Forelimb muscle (tissue), 1 donor: ENCODE data around the gene SPATA9. TPM values are rescaled to one million over a fixed set of nuclear protein-coding genes. Genes with fewer than 3 reads are reported as not detected.
A peak's percentile ranks its signal among the peaks of the same experiment; 100 is the strongest.

Source experiments
- DNase-seq: peaks from one replicate; pipeline ENCODE4 v3.0.0-alpha.2; 2013; ENCODE audit warnings: low read depth
- polyA plus RNA-seq: library from polyadenylated mRNA; unstranded; fragments of 120-200 nt; gene quantifications from one replicate; pipeline ENCODE4 v1.2.1, GENCODE V29; 2013; ENCODE audit not compliant: insufficient read length

The SPATA9 gene, protein sequence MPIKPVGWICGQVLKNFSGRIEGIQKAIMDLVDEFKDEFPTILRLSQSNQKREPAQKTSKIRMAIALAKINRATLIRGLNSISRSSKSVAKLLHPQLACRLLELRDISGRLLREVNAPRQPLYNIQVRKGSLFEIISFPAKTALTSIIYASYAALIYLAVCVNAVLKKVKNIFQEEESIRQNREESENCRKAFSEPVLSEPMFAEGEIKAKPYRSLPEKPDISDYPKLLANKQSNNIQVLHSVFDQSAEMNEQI
- polyA plus RNA-seq, result 1.4 TPM

DNA sequence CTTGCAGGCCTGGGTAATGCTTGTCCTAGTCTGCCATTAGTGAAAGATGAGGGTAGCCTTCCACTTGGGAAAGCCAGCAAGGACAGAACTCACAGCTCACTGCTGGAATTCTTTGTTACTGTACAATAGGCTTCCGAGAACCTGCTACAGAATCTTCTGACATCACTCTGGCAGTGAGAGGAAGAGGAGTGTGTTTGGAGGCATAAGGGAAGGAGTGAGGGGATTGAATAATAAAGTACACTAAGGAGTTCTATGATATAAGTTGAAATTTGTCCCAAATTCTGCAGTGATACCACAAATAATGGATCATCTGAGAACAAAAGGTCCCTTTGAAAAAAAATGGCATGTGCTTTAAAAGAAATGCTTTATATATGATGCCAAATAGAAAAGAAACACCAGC lies at the start of gene SPATA9:
SPATA9 (minus strand) TSS at position 101 of the 400 bp plus-strand sequence. CDS start 137 bp downstream, outside the sequence.
- DNase-seq, result no peak

DNA sequence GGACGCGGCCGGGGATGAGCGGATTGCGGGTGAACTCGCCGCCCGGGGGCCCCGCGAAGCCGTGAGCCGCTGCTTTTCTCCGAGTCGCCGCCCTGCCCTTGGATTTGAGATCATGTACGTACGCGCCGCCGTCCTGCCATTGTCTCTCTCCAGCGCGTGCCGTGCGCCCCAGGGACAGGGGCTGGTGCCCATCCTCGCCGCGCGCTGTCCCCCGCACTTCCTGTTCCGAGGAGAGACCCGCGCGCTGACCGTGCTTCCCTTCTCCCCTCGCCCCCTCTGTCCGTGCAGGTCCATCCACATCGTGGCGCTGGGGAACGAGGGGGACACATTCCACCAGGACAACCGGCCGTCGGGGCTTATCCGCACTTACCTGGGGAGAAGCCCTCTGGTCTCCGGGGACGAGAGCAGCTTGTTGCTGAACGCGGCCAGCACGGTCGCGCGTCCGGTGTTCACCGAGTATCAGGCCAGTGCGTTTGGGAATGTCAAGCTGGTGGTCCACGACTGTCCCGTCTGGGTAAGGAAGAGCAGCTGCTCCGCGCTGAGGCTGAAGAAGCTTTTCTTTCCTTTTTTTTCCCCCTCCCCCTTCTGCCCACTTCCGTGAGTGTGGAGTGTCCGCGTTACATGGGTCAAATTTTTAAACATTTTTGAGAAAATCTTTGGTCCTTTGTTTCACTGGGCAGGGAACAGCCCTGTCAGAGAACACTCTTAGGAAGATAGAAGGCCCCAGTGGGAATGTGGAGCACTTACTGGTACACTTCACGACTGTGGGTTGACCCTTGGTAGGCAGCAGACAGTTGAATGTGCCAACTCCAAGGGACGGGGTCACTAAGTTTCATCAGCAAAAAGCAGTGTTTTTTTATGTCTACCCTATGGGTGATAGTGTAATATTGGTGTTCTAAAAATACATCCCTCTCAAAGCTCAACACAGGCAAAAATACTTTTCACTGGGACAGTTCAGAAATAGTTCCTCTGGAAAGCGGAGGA lies 49.1 kb upstream of the SPATA9 start:
- DNase-seq, result no peak

DNA sequence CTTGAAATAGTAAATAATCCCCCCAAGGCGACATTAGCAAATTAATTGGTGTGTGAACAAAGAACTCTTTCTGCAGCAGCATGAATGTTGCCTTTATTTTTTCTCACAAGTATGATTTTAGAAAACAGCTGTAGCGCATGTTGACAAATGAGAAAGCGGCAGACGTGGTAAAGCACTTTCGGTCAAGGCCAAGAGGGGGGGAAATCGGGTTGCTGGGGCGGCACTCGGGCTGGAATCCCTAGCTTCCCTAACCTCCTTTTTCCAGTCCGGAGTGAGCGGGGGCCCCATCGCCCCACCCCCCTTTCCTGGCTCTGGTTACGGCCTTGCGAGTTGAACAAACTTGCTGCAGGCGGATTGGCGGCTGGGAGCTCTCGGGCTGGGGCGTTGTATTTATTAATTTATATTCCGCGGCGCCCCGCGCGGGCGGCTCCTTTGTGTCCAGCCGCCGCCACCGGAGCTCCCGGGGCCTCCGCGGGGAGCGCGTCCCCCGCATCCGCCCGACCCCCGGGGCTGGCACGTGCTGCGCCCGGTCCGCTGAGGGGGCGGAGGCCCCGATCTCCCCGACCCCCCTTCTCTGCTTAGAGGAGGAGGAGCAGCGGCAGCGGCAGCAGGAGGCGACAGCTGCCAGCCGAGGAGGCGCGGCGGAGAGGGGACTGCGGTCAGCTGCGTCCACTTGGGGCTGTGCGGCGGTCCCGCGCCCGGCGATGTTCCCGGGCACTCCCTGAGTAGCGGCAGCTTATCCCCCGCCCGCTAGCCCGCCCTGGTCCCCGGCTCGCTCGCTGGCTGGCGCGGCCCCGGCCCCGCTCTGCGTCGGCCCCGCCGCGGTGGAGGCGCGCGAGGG lies 48.2 kb upstream of the SPATA9 start, which contains the start of gene RHOBTB3:
RHOBTB3 (plus strand) TSS at position 607 of the 841 bp plus-strand sequence. CDS start 347 bp downstream, outside the sequence.
- peak; percentile 67 for DNase-seq

DNA sequence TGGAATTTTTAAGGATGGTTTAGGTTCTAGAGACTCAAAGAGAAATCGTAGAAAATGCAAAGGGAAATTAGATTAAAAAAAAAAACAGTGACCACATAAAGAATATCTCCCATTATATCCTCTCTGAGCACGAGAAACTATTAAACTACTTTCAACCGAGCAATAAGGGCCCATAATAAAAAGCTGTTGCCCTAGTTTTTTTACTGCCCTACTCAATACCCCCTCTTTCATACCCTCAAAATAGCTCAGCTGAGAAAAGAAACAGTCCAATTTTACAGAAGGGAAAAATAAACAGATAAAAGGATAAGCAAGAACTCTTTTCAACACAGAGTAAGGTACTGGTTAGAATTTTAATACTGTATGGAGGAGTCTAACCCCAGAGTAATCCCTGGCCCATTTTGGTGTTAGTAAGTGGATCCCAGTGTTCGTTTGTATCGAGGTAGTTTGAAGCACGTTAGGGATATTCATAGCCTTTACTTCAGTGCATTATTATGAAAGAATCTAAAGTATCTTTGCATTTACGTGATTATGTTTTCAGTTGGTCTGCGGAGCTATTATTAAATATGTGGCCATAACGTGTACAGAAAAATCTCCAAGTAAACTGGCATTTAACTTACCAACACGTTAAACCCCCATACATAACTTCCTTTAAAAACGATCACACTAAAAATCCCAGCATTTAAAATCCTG lies 47.4 kb upstream of the SPATA9 start:
- no peak for DNase-seq

DNA sequence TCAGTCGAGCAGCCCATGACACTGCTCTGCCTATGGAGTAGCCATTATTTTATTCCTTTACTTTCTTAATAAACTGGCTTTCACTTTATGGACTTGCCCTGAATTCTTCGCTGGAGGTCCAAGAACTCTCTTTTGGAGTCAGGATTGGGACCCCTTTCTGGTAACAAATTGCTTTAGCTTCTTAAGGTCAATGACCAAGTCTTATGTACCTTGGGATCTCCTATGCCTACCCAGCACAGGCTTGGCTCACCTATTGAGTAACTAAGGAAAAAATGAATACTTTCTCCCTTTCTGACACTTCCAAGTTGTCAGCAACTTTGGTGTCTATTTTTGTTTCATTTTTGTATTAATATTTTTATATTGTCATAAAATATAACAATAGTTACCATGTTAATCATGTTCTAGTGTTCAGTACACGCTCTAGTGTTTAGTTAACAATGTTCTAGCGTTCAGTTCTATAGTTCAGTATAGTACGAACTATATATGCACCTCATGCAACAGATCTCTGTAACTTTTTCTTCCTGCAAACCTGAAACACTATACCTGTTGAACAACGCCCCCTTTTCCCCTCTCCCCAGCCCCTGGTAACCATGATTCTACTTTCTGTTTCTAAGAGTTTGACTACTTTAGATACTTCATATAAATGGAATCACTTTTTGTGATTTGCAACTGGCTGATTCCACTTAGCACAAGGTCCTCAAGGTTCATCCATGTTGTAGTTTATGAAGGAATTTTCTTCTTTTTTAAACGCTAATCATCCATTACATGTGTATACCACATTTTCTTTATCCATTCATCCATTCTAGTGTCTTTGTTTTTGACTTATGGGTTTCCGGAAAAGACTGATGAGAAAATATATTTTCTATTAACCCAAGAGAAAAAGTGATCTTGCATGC lies 46.6 kb upstream of the SPATA9 start:
- DNase-seq, result no peak

DNA sequence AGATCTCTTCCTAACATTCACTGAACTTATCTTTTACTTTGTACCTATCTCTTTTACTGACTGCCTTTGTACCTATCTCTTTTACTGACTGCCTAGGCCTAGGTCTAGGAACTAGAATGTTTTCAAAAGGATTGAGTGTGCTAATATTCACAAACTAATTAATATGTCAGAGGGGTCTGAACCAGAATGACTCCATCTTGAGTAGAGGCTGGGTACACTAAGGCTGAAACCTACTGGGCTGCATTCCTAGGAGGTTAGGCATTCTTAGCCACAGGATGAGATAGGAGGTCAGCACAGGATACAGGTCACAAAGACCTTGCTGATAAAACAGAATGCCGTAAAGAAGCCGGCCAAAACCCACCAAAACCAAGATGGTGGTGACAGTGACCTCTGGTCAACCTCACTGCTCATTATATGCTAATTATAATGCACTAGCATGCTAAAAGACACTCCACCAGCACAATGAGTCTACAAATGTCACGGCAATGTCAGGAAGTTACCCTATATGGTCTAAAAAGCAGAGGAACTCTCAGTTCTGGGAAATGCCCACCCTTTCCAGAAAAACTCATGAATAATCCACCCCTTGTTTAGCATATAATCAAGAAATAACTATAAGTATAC lies 45.8 kb upstream of the SPATA9 start:
- no peak for DNase-seq

DNA sequence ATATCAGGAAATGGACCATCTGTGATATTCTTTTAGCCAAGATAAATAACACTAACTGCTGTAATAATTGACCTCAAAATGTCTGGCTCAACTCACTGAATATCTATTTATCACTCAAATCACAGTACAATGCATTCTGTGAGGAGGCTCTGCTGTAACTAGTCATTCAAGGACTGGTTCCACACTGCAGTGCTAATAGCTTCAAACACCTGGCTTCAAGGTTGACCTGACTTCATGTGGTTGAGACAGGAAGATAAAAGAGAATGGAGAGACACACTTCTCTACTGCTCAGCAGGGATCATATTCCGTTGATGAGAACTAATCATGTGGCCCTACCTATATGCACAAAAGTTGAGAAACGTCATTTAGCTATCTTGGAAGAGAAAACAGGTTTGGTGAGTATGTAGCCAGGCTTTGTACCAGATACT lies 45.0 kb upstream of the SPATA9 start:
- no peak for DNase-seq

DNA sequence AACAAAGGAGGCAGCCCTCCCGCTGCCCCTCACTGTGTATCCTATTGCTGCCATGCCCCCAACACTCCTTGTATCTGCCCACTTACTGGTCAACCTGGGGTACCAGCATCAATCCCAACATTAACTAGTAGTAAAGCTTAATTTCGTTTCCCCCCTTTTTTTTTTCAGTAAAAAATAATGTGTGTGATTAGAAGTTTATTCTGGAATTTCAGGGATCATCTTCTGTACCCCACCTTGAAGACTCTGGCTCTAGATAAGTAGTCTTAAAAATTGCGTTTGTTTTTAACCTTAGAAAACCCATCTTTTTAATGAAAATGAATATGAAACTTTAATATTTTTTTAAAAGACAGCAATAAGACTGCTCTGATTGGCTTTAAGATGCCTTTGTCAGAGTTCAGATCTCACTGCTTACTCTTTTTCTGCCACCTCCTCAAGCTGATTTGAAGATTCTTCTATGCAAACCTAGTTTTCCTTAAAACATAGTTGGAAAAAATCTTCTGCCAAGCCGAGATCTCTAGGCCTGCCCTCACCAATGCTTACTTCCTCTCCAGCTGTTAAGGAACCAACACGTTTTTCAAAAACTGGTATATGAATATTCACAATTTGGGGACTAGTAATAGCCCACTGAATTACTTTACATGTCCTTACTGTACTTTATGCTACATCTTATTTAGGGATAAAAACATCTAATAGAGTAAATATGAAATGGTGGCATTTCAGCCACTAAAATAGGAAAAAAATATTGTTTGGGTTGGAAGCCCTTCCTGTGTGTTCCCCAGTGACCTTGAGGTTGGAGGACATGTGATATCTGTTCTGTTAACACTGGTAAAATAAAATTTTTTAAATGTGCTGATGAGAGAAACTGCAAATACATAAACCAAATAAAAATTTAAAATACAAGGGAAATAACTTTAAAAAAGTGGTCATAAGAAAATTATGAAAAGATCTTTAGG lies 44.3 kb upstream of the SPATA9 start:
- no peak for DNase-seq

DNA sequence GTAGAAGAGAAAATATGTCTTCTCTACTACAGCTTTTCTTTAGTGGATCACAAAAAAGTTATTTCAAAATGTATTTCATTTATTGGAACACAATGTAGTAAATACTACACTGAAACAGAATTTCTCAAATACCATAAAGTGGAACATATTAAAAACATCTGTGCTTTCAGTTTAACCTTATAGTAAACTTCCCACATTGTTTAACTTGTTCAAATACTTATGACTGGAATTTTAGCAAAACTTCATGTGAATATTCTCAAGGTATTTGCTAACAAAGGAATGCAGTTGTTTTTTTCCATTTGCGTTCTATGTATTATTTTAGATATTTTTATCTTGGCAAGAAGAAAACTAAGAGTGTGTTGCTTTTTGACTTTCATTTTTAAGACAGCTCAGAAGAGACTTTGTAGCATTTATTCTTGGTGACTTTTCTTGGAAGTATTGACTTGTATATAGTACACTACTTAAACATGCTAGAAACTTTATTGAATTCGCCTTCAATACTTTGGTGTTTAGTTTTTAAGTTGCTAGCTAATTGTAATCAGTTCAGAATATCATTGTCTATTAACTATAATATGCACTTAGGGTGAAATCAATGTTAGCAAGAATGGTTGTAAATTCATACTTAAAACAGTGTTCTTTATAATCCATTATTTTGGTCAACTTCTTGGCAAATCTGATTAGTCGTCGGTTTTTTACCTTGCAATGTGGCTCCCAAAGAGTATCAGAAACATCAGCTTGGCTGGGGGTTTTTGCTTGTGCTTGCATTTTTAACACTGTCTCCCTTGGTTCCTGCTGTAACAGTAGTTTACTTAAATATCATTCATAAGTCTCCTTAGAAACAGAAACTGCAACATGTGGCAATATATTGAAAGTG lies 43.4 kb upstream of the SPATA9 start:
- no peak for DNase-seq

DNA sequence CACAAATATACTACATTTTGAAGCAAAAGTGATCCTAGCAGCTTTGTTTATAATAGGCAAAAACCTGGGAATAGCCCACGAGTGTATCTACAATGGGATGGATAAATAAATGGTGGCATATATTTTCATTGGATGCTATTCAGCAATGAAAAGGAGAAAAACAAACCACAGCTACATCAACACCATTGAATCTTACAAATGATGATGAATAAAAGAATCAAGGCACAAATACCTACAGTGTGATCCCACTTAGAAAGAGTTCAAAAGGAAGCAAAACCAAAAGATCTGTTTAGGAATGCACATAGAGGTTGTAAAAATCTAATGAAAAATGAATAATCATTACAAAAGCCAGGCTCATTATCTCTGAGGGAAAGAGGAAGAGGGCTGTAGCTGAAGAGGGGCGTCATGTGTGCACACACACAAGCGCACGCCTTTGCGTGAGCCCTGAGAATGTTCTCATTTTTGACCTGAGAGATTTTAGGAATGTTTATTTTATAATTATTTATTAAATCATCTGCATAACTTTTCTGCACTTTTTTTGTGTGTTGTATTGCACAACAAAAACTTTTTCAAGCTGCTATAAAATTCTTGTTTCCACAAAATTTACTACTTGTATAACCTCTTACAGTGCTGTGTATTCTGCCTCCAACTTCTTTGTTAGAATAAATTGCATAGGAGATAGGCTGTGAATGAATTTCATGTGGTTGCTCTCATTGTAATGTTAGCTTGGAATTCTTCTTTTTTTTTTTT lies 42.5 kb upstream of the SPATA9 start:
- DNase-seq, result no peak

DNA sequence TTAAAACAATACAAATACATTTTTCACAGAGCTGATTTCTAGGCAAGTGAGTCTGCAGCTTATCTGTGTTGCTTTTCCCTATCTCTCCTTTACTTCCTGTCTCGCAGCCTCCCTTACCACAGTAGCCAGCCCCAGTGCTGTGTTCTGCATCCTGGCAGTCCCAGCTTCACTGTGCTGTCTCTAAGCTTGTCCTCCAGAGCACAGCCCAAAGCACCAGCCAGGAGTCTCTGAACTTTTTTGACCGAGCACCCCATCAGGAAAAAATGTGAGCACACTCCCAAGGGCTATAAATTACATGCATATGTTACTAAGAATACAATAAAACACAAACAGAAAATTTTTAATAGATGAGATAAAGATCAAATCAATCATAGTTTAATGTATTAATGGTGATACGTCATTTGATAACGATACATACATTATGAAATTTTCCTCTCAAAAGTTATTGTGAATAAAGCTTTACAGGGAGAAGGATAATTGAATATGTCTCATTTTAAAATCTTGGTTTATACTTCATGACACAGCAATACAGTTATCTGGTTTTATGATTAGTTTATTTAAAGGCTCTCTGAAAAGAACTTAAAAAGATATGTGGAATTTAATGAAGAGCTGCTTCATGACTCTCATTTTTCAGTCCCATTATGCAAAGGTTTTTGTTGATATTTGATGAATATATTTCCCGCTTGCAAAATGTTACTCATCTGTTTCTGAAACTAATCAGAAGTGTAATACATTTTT lies 41.0 kb upstream of the SPATA9 start:
- no peak for DNase-seq

DNA sequence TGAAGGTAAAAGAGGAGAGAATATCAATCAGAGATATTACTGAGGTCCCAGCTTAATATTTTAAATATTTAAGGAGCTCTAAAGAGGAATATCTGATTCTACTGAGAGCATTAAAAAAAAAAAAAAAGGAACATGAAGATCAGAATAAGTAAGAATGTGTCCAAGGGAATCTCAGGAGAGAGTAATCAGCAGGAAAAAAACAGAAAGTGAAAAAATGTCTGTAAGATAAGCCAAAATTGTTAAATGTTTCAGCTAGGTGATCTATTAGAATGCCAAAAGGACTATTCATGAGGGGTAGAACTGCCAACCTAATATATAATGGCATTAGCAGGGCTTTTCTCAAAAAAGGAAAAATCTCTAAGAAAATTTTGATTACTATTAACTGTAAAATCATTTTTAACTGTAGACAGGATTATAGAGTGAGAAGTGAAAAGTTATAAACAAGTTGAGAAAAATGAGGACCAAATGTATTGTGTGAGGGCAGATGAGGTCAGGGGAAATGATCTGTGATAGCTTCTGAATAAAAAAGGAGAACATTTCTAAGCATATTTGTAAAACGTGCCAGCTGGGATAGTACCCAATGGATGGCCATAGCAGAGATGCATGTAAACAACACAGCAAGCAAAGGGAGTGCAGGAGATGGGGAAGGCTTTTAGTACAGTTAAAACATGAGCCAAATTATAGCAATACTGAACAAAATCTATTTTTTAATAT lies 38.9 kb upstream of the SPATA9 start:
- DNase-seq, result no peak

DNA sequence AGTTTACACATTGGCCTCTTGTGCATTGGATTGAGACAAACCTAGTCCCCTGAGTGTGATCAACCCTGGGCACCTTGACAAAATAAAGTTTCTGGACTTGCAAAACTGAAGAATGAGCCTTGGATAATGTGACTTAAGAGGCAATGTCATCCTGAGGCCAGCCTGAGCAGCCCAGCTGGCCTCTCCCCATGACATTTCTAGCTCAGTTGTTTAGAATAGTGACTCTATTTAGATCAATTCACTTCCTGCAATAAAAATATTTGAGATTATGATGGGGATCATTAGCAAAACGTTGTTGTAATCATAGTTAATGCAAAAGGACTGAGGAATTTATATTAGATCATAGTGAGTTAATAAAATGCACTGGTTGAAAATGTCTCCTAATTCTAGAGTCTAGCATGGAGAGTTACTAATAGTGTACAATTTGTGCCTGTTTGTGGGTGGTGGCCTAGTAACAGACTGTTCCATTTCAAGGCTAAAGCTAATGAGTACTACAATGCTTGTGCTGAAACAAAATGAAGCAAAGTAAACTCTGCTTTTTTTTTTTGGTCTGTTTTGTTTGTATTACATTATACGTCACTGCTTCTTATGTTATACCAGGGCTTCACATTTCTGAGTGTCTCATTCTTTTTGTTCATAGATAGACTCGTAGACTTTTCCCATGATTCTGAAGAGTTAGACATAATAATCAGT lies 37.4 kb upstream of the SPATA9 start:
- no peak for DNase-seq

DNA sequence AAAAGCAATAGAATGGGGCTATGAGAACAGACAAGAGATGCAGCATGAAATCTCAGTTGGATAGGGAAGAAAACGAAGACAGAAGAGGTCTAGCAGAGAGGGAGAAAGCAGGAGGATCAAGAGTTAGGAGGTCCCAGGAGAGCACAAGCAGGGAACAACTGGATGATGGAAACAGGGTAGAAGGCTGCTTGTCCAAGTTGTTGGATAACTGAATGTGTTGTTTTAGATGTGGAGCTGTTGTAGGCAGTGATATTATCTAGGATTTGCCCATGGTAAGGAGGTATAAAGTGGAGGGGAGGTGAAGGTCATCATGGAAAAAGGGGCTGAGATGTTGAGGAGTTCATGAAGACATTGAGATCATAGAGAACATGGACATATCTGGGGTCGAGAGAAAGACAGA lies 35.9 kb upstream of the SPATA9 start:
- no peak for DNase-seq

DNA sequence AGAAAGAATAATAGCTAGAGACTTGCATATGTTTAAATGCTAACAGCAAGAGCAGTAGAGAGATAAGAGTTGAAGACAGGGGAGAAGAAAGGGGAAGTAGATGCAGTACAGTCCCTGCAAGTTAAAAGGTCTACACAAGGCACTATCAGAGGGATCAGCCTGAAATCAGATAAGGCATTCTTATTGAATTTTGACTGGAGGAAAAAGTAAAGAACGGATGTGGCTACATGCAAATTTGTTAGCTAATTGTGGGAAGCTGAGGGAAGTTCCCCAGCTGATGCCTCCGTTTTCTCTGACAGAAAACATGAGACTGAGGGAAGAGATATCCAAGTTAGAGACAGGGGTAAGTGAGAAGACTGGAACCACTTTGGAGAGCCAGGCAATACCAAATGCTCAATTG lies 35.4 kb upstream of the SPATA9 start:
- DNase-seq, result no peak
